Endothelial cell of umbilical vein (primary cell): ENCODE measurements around the gene SELENON. TPM values are rescaled to one million over a fixed set of nuclear protein-coding genes. Genes with fewer than 3 reads are reported as not detected.

Source experiments
- BruUV-seq: library from RNA; stranded (reverse); fragments of 400-500 nt; replicated peaks from 2 replicates; lab custom pipeline; 2021; lab: Mats Ljungman, UMichigan
- CTCF ChIA-PET: fragments of 300-600, 350-600 bp; sonication (Branson Sonifier 250); formaldehyde crosslinking; loops from one replicate; lab custom pipeline; 2021; ENCODE audit warnings: antibody characterized with exemption, inconsistent platforms; lab: Charles Lee
- POLR2A ChIA-PET: fragments of 300-600, 350-600 bp; sonication (Branson Sonifier 250); formaldehyde crosslinking; loops from one replicate; lab custom pipeline; 2021; ENCODE audit warnings: antibody characterized with exemption, inconsistent platforms; lab: Charles Lee
- DNase-seq: peaks from one replicate; pipeline ENCODE4 v3.0.0-alpha.2; 2011; ENCODE audit warnings: low read depth, low spot score
- FAIRE-seq: peaks from 2 replicates; lab custom pipeline; 2011; peaks lifted over from hg19 to GRCh38; lab: Jason Lieb, UNC
- H2AFZ ChIP-seq: 2 replicates; pipeline ENCODE4 v1.6.0; 2012; ENCODE audit warnings: low read depth, low read length, control low read depth, inconsistent platforms
- H3K27ac ChIP-seq: 2 replicates; pipeline ENCODE4 v1.5.1; 2011; ENCODE audit warnings: low read depth, mild to moderate bottlenecking, control low read depth, low read length, moderate library complexity; ENCODE audit not compliant: insufficient read depth
- H3K27me3 ChIP-seq, 2 experiments: 2 replicates each; pipeline versions ENCODE4 v1.6.0 to v1.6.1; 2011; ENCODE audit warnings: low read length in 2 of 2, mixed read lengths in 1 of 2; ENCODE audit not compliant: control insufficient read depth in 2 of 2, insufficient read depth in 2 of 2
- H3K36me3 ChIP-seq, 2 experiments: 2 replicates in 1 of 2; 3 replicates in 1 of 2; pipeline ENCODE4 v1.5.1; 2011; ENCODE audit warnings: low read length in 2 of 2, mild to moderate bottlenecking in 1 of 2, moderate library complexity in 1 of 2; ENCODE audit not compliant: control insufficient read depth in 2 of 2, insufficient read depth in 2 of 2; ENCODE audit errors: extremely low read depth in 1 of 2
- H3K4me1 ChIP-seq: 3 replicates; pipeline ENCODE4 v1.5.1; 2011; ENCODE audit warnings: mild to moderate bottlenecking, low read length; ENCODE audit not compliant: control insufficient read depth, insufficient read depth; ENCODE audit errors: extremely low read depth
- H3K4me2 ChIP-seq: 2 replicates; pipeline ENCODE4 v1.6.1; 2011; ENCODE audit warnings: low read length, control low read depth, mixed read lengths; ENCODE audit not compliant: insufficient read depth
- H3K4me3 ChIP-seq, 3 experiments: fragments of 200-600 bp in 1 of 3; sonication (generic), shearing (Covaris generic) in 1 of 3; replicated peaks in 1 of 3; 2 replicates each; pipeline ENCODE4 v1.5.1; 2011 to 2016; ENCODE audit warnings: control low read depth in 3 of 3, low read length in 3 of 3, mild to moderate bottlenecking in 2 of 3, inconsistent platforms in 1 of 3, low read depth in 1 of 3, moderate library complexity in 1 of 3; ENCODE audit not compliant: insufficient read depth in 1 of 3
- H3K79me2 ChIP-seq: 2 replicates; pipeline ENCODE4 v1.6.0; 2012; ENCODE audit warnings: low read length, inconsistent platforms; ENCODE audit not compliant: control insufficient read depth, insufficient read depth
- H3K9ac ChIP-seq: replicated peaks from 2 replicates; pipeline ENCODE3; 2011; ENCODE audit warnings: low read length, control low read depth; ENCODE audit not compliant: insufficient read depth; ENCODE audit errors: extremely low read depth
- H3K9me1 ChIP-seq: replicated peaks from 3 replicates; pipeline ENCODE4 v1.6.0; 2011; ENCODE audit warnings: mild to moderate bottlenecking, low read length; ENCODE audit not compliant: control insufficient read depth, insufficient read depth; ENCODE audit errors: extremely low read depth
- H3K9me3 ChIP-seq: replicated peaks from 2 replicates; pipeline ENCODE4 v1.5.1; 2012; ENCODE audit warnings: low read length, inconsistent platforms; ENCODE audit not compliant: control insufficient read depth, insufficient read depth
- H4K20me1 ChIP-seq: replicated peaks from 2 replicates; pipeline ENCODE3; 2011; ENCODE audit warnings: mild to moderate bottlenecking, low read length; ENCODE audit not compliant: control insufficient read depth, insufficient read depth; ENCODE audit errors: extremely low read depth
- EZH2 ChIP-seq: IDR thresholded peaks from 2 replicates; pipeline ENCODE4 v1.6.1; 2012; ENCODE audit warnings: borderline replicate concordance, low read depth, mild to moderate bottlenecking, moderate library complexity, low read length, inconsistent platforms; ENCODE audit not compliant: severe bottlenecking
- FOS ChIP-seq: IDR thresholded peaks from 2 replicates; pipeline ENCODE4 v1.6.1; 2011; ENCODE audit warnings: mild to moderate bottlenecking, low read length, moderate library complexity, borderline replicate concordance; ENCODE audit not compliant: insufficient read depth
- GATA2 ChIP-seq: IDR thresholded peaks from 2 replicates; pipeline ENCODE4 v1.7.0; 2011; ENCODE audit warnings: low read depth, mild to moderate bottlenecking, moderate library complexity, mixed read lengths, low read length; ENCODE audit not compliant: insufficient read length, insufficient read depth
- MYC ChIP-seq: IDR thresholded peaks from one replicate; pipeline ENCODE4 v1.6.1; 2011; ENCODE audit warnings: mild to moderate bottlenecking, low read depth, low read length
- POLR2A ChIP-seq: IDR thresholded peaks from 2 replicates; pipeline ENCODE4 v1.6.1; 2012; ENCODE audit warnings: low read depth, mild to moderate bottlenecking, control low read depth, low read length
- POLR2AphosphoS5 ChIP-seq: IDR thresholded peaks from 2 replicates; pipeline ENCODE4 v1.6.1; 2012; ENCODE audit warnings: low read depth, mild to moderate bottlenecking, control low read depth, low read length, moderate library complexity; ENCODE audit not compliant: insufficient read depth
- dilution Hi-C: fragments of 300-500 bp; cut with MboI; formaldehyde crosslinking; loops from one replicate; pipeline ENCODE4 v1.15.0; 2019; ENCODE audit warnings: low sequenced_read_pairs; ENCODE audit not compliant: extremely low pct_ligation_motif_present
- intact Hi-C: fragments of 100-400 bp; cut with micrococcal nuclease; formaldehyde crosslinking; loops from one replicate; pipeline ENCODE4 v1.10.0; 2022
- polyA plus RNA-seq, 4 experiments: library from polyadenylated mRNA; depleted of rRNA in 3 of 4; stranded (reverse) in 3 of 4; unstranded in 1 of 4; fragments of >200 nt; gene quantifications; 2 replicates each; pipeline versions ENCODE4 v1.2.1 to v1.2.3, GENCODE V29; 2011 to 2012; ENCODE audit warnings: missing spikeins in 1 of 4
- total RNA-seq: library from RNA; stranded (reverse); gene quantifications from 2 replicates; pipeline ENCODE4 v1.2.3, GENCODE V29; 2021
- TF ChIP-seq, protein P1 (sequence below), 2 donors: IDR thresholded peaks; 1 replicate in 1 of 2; 2 replicates in 1 of 2; pipeline ENCODE4 v1.5.1; 2011; ENCODE audit warnings: low read length in 2 of 2, mild to moderate bottlenecking in 2 of 2, moderate library complexity in 2 of 2, control low read depth in 1 of 2, inconsistent platforms in 1 of 2, low read depth in 1 of 2; ENCODE audit not compliant: insufficient read depth in 1 of 2; ENCODE audit errors: extremely low read depth in 1 of 2

Gene SELENON
- total and polyA plus RNA-seq, 2 donors (not counting 3 experiments of a cell fraction or from before 2014, with no cell fraction given) = 117 to 182 TPM

- dilution Hi-C loops (no loop called here), intact Hi-C loops (no loop called here)
- DNase-seq (no peak), FAIRE-seq (no peak)
- H3K79me2 ChIP-seq = no peaks in the 10 kb centered on the region
- no peaks in the 10 kb centered on the region for H3K9me3 ChIP-seq
- no peak overlapping the region for H3K4me3 ChIP-seq
- H3K9me1 ChIP-seq = no peaks in the 10 kb centered on the region
- peaks cover 0 to 4% of the 10 kb centered on the region in 2 experiments for H3K27me3 ChIP-seq
- H3K9ac ChIP-seq = no peak overlapping the region
- no peak overlapping the region for H3K4me2 ChIP-seq
- H3K36me3 ChIP-seq = no peaks in the 10 kb centered on the region
- H2AFZ ChIP-seq = no peak overlapping the region
- BruUV-seq = no TSS peak
- no peaks in the 10 kb centered on the region for H3K4me1 ChIP-seq
- TF ChIP-seq FOS (no peak), GATA2 (no peak), POLR2A (no peak)
- CTCF ChIA-PET = interaction anchor here (1.2 kb wide), 1 partner anchor 327 kb away, joined by 3 read pairs; the partner anchor contains the start of gene MACO1
- H4K20me1 ChIP-seq = no peaks in the 10 kb centered on the region
- no peak overlapping the region for H3K27ac ChIP-seq
- POLR2A ChIA-PET = no interaction called here
Measured at GRCh38 chr1:25757151-25757845, 42.7 kb upstream of the SELENON start.

DNA sequence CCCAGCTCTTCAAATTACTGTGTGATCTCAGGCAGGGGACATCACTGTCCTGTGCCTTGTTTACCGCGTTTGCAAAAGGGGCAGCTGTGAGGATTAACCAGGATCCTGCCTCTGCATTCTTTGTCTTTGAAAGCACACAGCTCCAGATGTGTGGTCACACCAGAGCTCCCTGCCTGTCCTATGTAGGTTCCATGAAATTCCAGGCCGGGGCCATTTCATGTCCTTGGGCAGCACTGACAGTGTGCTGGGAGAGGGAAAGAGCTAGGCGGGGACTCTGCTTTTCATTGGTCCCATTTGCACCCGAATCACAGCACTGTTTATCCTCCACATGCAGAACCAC is 42.2 kb upstream of the SELENON start:
- H2AFZ ChIP-seq = no peak overlapping the region
- dilution Hi-C loops = no loop called here
- no peak overlapping the region for H3K27ac ChIP-seq
- FAIRE-seq = no peak
- H3K9me3 ChIP-seq = no peaks in the 10 kb centered on the region
- H3K27me3 ChIP-seq = peaks cover 0 to 4% of the 10 kb centered on the region in 2 experiments
- DNase-seq = no peak
- H3K79me2 ChIP-seq = no peaks in the 10 kb centered on the region
- H3K4me2 ChIP-seq = no peak overlapping the region
- no peaks in the 10 kb centered on the region for H3K36me3 ChIP-seq
- ChIA-PET POLR2A (interaction anchor here (0.6 kb wide), 1 partner anchor 178 kb away, joined by 4 read pairs; no protein-coding TSS in a partner anchor), CTCF (interaction anchor here (1.2 to 1.5 kb wide), 2 partner anchors 10 to 327 kb away, joined by 3 read pairs; partner anchors contain the start of gene MACO1)
- no peak overlapping the region for H3K9ac ChIP-seq
- intact Hi-C loops = no loop called here
- H4K20me1 ChIP-seq = no peaks in the 10 kb centered on the region
- no peak overlapping the region for H3K4me3 ChIP-seq
- TF ChIP-seq POLR2AphosphoS5 (no peak), EZH2 (no peak), GATA2 (no peak), MYC (no peak), POLR2A (no peak), FOS (no peak)
- TF ChIP-seq, protein P1, sequence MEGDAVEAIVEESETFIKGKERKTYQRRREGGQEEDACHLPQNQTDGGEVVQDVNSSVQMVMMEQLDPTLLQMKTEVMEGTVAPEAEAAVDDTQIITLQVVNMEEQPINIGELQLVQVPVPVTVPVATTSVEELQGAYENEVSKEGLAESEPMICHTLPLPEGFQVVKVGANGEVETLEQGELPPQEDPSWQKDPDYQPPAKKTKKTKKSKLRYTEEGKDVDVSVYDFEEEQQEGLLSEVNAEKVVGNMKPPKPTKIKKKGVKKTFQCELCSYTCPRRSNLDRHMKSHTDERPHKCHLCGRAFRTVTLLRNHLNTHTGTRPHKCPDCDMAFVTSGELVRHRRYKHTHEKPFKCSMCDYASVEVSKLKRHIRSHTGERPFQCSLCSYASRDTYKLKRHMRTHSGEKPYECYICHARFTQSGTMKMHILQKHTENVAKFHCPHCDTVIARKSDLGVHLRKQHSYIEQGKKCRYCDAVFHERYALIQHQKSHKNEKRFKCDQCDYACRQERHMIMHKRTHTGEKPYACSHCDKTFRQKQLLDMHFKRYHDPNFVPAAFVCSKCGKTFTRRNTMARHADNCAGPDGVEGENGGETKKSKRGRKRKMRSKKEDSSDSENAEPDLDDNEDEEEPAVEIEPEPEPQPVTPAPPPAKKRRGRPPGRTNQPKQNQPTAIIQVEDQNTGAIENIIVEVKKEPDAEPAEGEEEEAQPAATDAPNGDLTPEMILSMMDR (IDR thresholded peaks at IDR 0.05; ENCODE audit: extremely low read depth in 1 of 2, insufficient read depth in 1 of 2, low read depth in 1 of 2, low read length in 2 of 2) = no peak
- no peaks in the 10 kb centered on the region for H3K9me1 ChIP-seq
- no TSS peak for BruUV-seq
- H3K4me1 ChIP-seq = no peaks in the 10 kb centered on the region
